Common myeloid progenitor, CD34-positive (primary cell): ENCODE data around the gene HEBP2. TPM values are rescaled to one million over a fixed set of nuclear protein-coding genes. Genes with fewer than 3 reads are reported as not detected.
"Not testable (repeated sequence)": the region's sequence is repeated elsewhere in the genome, so short reads cannot be mapped to it uniquely, and the experiment has no call there.

ENCODE experiments used
- CTCF ChIA-PET: fragments of 350-600 bp; sonication (Branson Sonifier 250); formaldehyde crosslinking; loops from one replicate; lab custom pipeline; 2021; ENCODE audit warnings: antibody characterized with exemption; lab: Charles Lee
- POLR2A ChIA-PET: fragments of 350-600 bp; sonication (Branson Sonifier 250); formaldehyde crosslinking; loops from one replicate; lab custom pipeline; 2021; ENCODE audit warnings: antibody characterized with exemption; lab: Charles Lee
- DNase-seq, 3 donors: peaks; one replicate each; pipeline versions ENCODE4 v3.0.0 to v3.0.0-alpha.2; 2013
- H3K27ac ChIP-seq, 2 experiments: 1 replicate in 1 of 2; 2 replicates in 1 of 2; pipeline ENCODE4 v1.7.0; 2013; ENCODE audit warnings: inconsistent platforms in 2 of 2, low read length in 2 of 2, mild to moderate bottlenecking in 2 of 2, low read depth in 1 of 2, moderate library complexity in 1 of 2; ENCODE audit not compliant: severe bottlenecking in 2 of 2, insufficient read depth in 1 of 2, poor library complexity in 1 of 2
- H3K27me3 ChIP-seq, 5 experiments: replicated peaks in 2 of 5; 1 replicate in 3 of 5; 2 replicates in 2 of 5; pipeline versions ENCODE4 v1.6.1 to v1.7.0; 2013; ENCODE audit warnings: low read length in 4 of 5, mild to moderate bottlenecking in 2 of 5, moderate library complexity in 2 of 5, inconsistent platforms in 1 of 5; ENCODE audit not compliant: insufficient read depth in 5 of 5, control insufficient read depth in 4 of 5
- H3K36me3 ChIP-seq, 4 experiments: 1 replicate in 2 of 4; 2 replicates in 2 of 4; pipeline versions ENCODE4 v1.6.1 to v1.7.0; 2013; ENCODE audit warnings: low read length in 3 of 4, control low read depth in 1 of 4, mild to moderate bottlenecking in 1 of 4; ENCODE audit not compliant: control insufficient read depth in 4 of 4, insufficient read depth in 4 of 4
- H3K4me1 ChIP-seq, 4 experiments: 1 replicate in 3 of 4; 2 replicates in 1 of 4; pipeline versions ENCODE4 v1.6.1 to v1.7.1; 2013; ENCODE audit warnings: low read length in 3 of 4, mild to moderate bottlenecking in 3 of 4, control low read depth in 1 of 4, inconsistent platforms in 1 of 4, moderate library complexity in 1 of 4; ENCODE audit not compliant: control insufficient read depth in 4 of 4, insufficient read depth in 4 of 4; ENCODE audit errors: control extremely low read depth in 1 of 4
- H3K4me3 ChIP-seq, 7 experiments: 1 replicate in 4 of 7; 2 replicates in 3 of 7; pipeline versions ENCODE4 v1.5.1 to v1.7.0; 2013; ENCODE audit warnings: mild to moderate bottlenecking in 7 of 7, low read length in 6 of 7, moderate library complexity in 6 of 7, inconsistent platforms in 2 of 7, low read depth in 2 of 7, control low read depth in 1 of 7; ENCODE audit not compliant: insufficient read depth in 4 of 7, control insufficient read depth in 1 of 7; ENCODE audit errors: extremely low read depth in 1 of 7
- H3K9me3 ChIP-seq, 5 experiments: 1 replicate in 4 of 5; 2 replicates in 1 of 5; pipeline versions ENCODE4 v1.6.1 to v1.7.1; 2013; ENCODE audit warnings: low read length in 4 of 5, mild to moderate bottlenecking in 2 of 5, inconsistent platforms in 1 of 5, low read depth in 1 of 5, moderate library complexity in 1 of 5; ENCODE audit not compliant: control insufficient read depth in 4 of 5, insufficient read depth in 2 of 5; ENCODE audit errors: control extremely low read depth in 1 of 5
- WGBS: methylation state at CpG from one replicate; pipeline ENCODE4 v1.1.5; 2013; ENCODE audit not compliant: insufficient coverage; 5-methylcytosine and 5-hydroxymethylcytosine counted together
- polyA plus RNA-seq: library from polyadenylated mRNA; unstranded; fragments of 120-200 nt; gene quantifications from one replicate; pipeline ENCODE4 v1.2.1, GENCODE V29; 2013

Gene HEBP2, protein sequence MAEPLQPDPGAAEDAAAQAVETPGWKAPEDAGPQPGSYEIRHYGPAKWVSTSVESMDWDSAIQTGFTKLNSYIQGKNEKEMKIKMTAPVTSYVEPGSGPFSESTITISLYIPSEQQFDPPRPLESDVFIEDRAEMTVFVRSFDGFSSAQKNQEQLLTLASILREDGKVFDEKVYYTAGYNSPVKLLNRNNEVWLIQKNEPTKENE
- polyA plus RNA-seq: 43.6 TPM

DNA sequence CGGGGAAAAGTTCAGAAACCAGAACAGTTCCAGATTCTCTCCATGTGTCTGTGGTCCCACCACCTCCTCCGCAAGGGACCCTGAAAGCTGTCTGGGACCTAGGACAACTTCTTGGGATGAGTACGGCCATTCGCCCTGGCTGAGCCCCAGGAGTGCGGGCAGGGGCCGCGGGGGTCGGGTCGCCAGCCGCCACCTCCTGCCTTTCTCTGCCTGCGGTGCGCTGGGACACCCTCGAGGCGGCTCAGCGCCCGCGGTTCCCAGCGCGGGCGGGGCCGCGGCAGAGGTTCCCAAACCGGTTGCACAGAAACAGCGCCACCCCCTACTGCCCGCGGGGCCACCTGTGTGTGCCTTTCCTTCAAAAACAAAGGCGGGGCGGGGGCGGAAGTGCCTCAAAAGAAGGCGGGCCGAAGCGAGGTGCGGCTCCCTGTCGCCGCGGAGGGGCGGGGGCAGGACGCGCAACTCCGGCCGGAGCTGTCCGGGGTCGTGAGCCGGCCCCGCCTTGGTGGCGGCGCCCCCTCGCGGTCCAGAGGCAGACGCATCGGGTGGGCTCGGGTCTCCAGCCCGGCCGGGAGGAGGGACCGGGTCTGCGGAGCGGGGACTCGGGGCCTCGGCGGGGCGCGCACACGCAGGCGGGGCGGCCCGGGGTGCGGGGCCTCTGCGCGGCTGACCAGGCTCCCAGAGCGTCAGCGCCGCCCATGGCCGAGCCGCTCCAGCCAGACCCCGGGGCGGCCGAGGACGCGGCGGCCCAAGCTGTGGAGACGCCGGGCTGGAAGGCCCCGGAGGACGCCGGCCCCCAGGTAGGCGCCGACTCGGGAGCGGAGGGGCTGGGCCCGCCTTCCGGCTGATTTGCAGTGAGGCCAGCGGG, at the start of gene HEBP2:
TSS of gene HEBP2 (plus strand) at position 423 of the 865 bp plus-strand sequence. CDS start at position 696, 273 bp downstream.
- Histone ChIP-seq H3K27ac (peak within 1 kb of the TSS; percentile 70 to 89), H3K27me3 (no peaks in the 10 kb centered on the region), H3K36me3 (peaks cover 0 to 27% (median 17%) of the 10 kb centered on the region in 4 experiments), H3K4me1 (peaks cover 4 to 31% (median 20%) of the 10 kb centered on the region in 4 experiments), H3K4me3 (peak within 1 kb of the TSS; percentile 66 to 90 (median 81)), H3K9me3 (no peaks in the 10 kb centered on the region)
- ChIA-PET CTCF (interaction anchor here (1.3 to 4.5 kb wide), 8 partner anchors 11 to 296 kb away, joined by 3 to 30 read pairs (median 4); partner anchors contain the start of gene SMIM28), POLR2A (interaction anchor here (0.6 kb wide), 1 partner anchor 259 kb away, joined by 3 read pairs; no protein-coding TSS in a partner anchor)
- peak; percentile 95 to 98 (median 97) for DNase-seq
- WGBS: under 1% methylated on average over 78 of the region's 92 CpGs

GRCh38 chr6:138357928-138358327, 46.1 kb upstream of the HEBP2 start:
- DNase-seq: peak in 1 of 3 donors; percentile 11
- Histone ChIP-seq H3K4me1 (no peaks in the 10 kb centered on the region), H3K4me3 (no peak overlapping the region), H3K27ac (no peak overlapping the region), H3K27me3 (peaks cover 0 to 1% (median 0%) of the 10 kb centered on the region in 5 experiments), H3K9me3 (no peaks in the 10 kb centered on the region), H3K36me3 (no peaks in the 10 kb centered on the region)
- ChIA-PET CTCF (no interaction called here), POLR2A (no interaction called here)
- WGBS: no CpG with 5 or more reads among the region's 1 CpG

DNA sequence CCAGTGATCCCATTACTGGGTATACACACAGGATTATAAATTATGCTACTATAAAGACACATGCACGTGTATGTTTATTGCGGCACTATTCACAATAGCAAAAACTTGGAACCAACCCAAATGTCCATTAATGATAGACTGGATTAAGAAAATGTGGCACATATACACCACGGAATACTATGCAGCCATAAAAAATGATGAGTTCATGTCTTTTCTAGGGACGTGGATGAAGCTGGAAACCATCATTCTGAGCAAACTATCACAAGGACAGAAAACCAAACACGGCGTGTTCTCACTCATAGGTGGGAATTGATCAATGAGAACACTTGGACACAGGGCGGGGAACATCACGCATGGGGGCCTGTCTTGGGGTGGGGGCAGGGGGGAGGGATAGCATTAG, 35.3 kb upstream of the HEBP2 start:
- H3K4me3 ChIP-seq, DNase-seq, H3K27me3 ChIP-seq, H3K4me1 ChIP-seq, H3K27ac ChIP-seq, CTCF ChIA-PET, H3K9me3 ChIP-seq, H3K36me3 ChIP-seq, POLR2A ChIA-PET: not testable (repeated sequence)
- 100% methylated on average over 5 of the region's 8 CpGs for WGBS

GRCh38 chr6:138370631-138371451, 33.2 kb upstream of the HEBP2 start:
- Histone ChIP-seq H3K36me3 (no peaks in the 10 kb centered on the region), H3K9me3 (no peaks in the 10 kb centered on the region), H3K4me1 (no peaks in the 10 kb centered on the region), H3K4me3 (no peak overlapping the region), H3K27me3 (no peaks in the 10 kb centered on the region), H3K27ac (no peak overlapping the region)
- ChIA-PET CTCF (interaction anchor here (0.6 to 1.3 kb wide), 3 partner anchors 9 to 221 kb away, joined by 3 to 5 read pairs (median 3); no protein-coding TSS in a partner anchor), POLR2A (no interaction called here)
- DNase-seq: peak in 1 of 3 donors; percentile 37
- WGBS: 80% methylated on average over 6 of the region's 9 CpGs

- Histone ChIP-seq H3K27ac (no peak overlapping the region), H3K4me1 (no peaks in the 10 kb centered on the region), H3K36me3 (no peaks in the 10 kb centered on the region), H3K27me3 (no peaks in the 10 kb centered on the region), H3K9me3 (no peaks in the 10 kb centered on the region), H3K4me3 (no peak overlapping the region)
- ChIA-PET POLR2A (no interaction called here), CTCF (interaction anchor here (0.9 kb wide), 1 partner anchor 11 kb away, joined by 3 read pairs; no protein-coding TSS in a partner anchor)
- 70% methylated on average over 2 of the region's 3 CpGs for WGBS
- no peak for DNase-seq
These were observed 32.6 kb upstream of the HEBP2 start for GRCh38 chr6:138371452-138371711.

GRCh38 chr6:138371720-138372119, 32.3 kb upstream of the HEBP2 start:
- ChIA-PET POLR2A (no interaction called here), CTCF (interaction anchor here (0.9 kb wide), 1 partner anchor 11 kb away, joined by 3 read pairs; no protein-coding TSS in a partner anchor)
- Histone ChIP-seq H3K4me1 (no peaks in the 10 kb centered on the region), H3K36me3 (no peaks in the 10 kb centered on the region), H3K27ac (no peak overlapping the region), H3K9me3 (no peaks in the 10 kb centered on the region), H3K4me3 (no peak overlapping the region), H3K27me3 (no peaks in the 10 kb centered on the region)
- WGBS: 93% methylated on average over 2 of the region's 3 CpGs
- DNase-seq: peak in 1 of 3 donors; percentile 32
